Sigmoid colon (tissue), 7 donors: ENCODE results near the gene NFIB. TPM values are rescaled to one million over a fixed set of nuclear protein-coding genes. Genes with fewer than 3 reads are reported as not detected.

ENCODE experiments used
- DNase-seq: peaks from one replicate; pipeline ENCODE4 v3.0.0-alpha.2; 2019
- H3K27ac ChIP-seq, 4 donors: fragments of 200-600 bp; sonication (generic); one replicate each; pipeline ENCODE4 v1.5.1; 2016 to 2019; ENCODE audit warnings: mild to moderate bottlenecking in 1 of 4
- H3K27me3 ChIP-seq, 3 donors: fragments of 200-600 bp; sonication (generic); one replicate each; pipeline ENCODE4 v1.5.1; 2019; ENCODE audit warnings: mild to moderate bottlenecking in 1 of 3
- H3K36me3 ChIP-seq, 4 donors: fragments of 200-600 bp; sonication (generic); one replicate each; pipeline ENCODE4 v1.5.1; 2016 to 2019
- H3K4me1 ChIP-seq, 4 donors: fragments of 200-600 bp; sonication (generic); one replicate each; pipeline ENCODE4 v1.5.1; 2017 to 2019
- H3K4me3 ChIP-seq, 4 donors: fragments of 200-600 bp; sonication (generic); one replicate each; pipeline ENCODE4 v1.5.1; 2017 to 2019; ENCODE audit warnings: mild to moderate bottlenecking in 2 of 4, moderate library complexity in 1 of 4
- H3K9me3 ChIP-seq, 4 donors: fragments of 200-600 bp in 3 of 4; sonication (generic) in 3 of 4; one replicate each; pipeline versions ENCODE4 v1.5.1 to v1.6.1; 2013 to 2019
- CTCF ChIP-seq, 4 experiments: fragments of 450-650 bp in 3 of 4; fragments of 200-600 bp in 1 of 4; IDR thresholded peaks; one replicate each; pipeline ENCODE4 v1.5.1; 2016 to 2019; ENCODE audit warnings: antibody characterized with exemption in 4 of 4, mild to moderate bottlenecking in 3 of 4, moderate library complexity in 2 of 4
- EP300 ChIP-seq, 4 donors: sonication (generic); formaldehyde crosslinking; IDR thresholded peaks; one replicate each; pipeline ENCODE4 v1.6.1; 2017; ENCODE audit warnings: antibody characterized with exemption in 4 of 4
- POLR2A ChIP-seq, 2 donors: fragments of 450-650 bp; IDR thresholded peaks; one replicate each; pipeline ENCODE4 v1.6.1; 2016; ENCODE audit warnings: antibody characterized with exemption in 2 of 2, mild to moderate bottlenecking in 2 of 2, moderate library complexity in 2 of 2
- POLR2AphosphoS5 ChIP-seq, 4 donors: sonication (generic); formaldehyde crosslinking; IDR thresholded peaks; one replicate each; pipeline ENCODE4 v1.6.1; 2017; ENCODE audit warnings: antibody characterized with exemption in 4 of 4
- WGBS, 2 donors: extraction: QIAGEN DNeasy Blood & Tissue Kit; methylation state at CpG; one replicate each; pipeline ENCODE4 v1.1.7; 2013; 5-methylcytosine and 5-hydroxymethylcytosine counted together
- intact Hi-C: fragments of 100-400 bp; cut with DNase I; formaldehyde crosslinking; loops from one replicate; pipeline ENCODE4 v1.15.1; 2023
- polyA plus RNA-seq, 3 donors: library from polyadenylated mRNA; stranded (reverse); fragments of 200-250 nt; gene quantifications; one replicate each; pipeline ENCODE4 v1.2.3, GENCODE V29; 2013
- total RNA-seq, 4 donors: library from RNA; depleted of rRNA; stranded (reverse); fragments of >200 nt; gene quantifications; one replicate each; pipeline ENCODE4 v1.1.0, GENCODE V29; 2016
- donor health status: healthy with polysubstance abuse.
- donor health status: Bipolar disorder and iron deficiency.
- donor health status: healthy.

NFIB gene
- total and polyA plus RNA-seq, 7 donors, result 3.7 to 129 (median 45.3) TPM

GRCh38 chr9:14170973-14171596, 142.9 kb downstream of the NFIB start:
- Histone ChIP-seq H3K27me3 (no peaks in the 10 kb centered on the region), H3K9me3 (no peaks in the 10 kb centered on the region), H3K27ac (no peak overlapping the region), H3K4me1 (peaks cover 0 to 18% (median 12%) of the 10 kb centered on the region in 4 donors), H3K4me3 (no peak overlapping the region), H3K36me3 (no peaks in the 10 kb centered on the region)
- WGBS, 2 donors, result 85 to 89% methylated on average over 5 of the region's 5 CpGs
- DNase-seq, result no peak
- TF ChIP-seq POLR2AphosphoS5 (IDR thresholded peaks at IDR 0.05), result no peak
- TF ChIP-seq EP300 (IDR thresholded peaks at IDR 0.05), result no peak
- no peak for TF ChIP-seq CTCF (IDR thresholded peaks at IDR 0.05)
- no peak for TF ChIP-seq POLR2A (IDR thresholded peaks at IDR 0.05)
- intact Hi-C loops, result no loop called here

DNA sequence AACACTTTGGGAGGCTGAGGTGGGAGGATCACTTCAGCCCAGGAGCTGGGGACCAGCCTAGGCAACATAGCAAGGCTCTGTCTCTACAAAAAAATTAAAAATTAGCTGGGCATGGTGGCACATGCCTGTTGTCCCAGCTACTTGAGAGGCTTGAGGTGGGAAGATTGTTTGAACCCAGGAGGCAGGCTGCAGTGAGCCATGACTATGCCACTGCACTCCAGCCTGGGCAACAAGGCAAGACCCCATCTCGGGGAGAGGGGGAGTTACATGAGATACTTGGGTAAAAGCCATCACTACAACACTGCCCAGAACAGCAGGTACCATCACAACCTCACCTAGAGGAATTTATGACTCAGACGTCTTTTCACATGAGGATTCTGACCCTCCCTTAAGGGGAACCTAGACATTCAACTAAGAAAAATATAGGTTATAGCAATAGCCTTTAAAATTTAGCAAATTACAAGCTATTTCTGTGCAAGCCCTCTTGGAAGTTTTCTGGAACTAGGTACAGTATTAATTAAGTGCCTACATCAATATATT, 143.5 kb downstream of the NFIB start:
- no peak overlapping the region for H3K4me3 ChIP-seq
- intact Hi-C loops, result no loop called here
- no peaks in the 10 kb centered on the region for H3K27me3 ChIP-seq
- no peak overlapping the region for H3K27ac ChIP-seq
- no peaks in the 10 kb centered on the region for H3K36me3 ChIP-seq
- H3K9me3 ChIP-seq, result no peaks in the 10 kb centered on the region
- peaks cover 0 to 24% (median 19%) of the 10 kb centered on the region in 4 donors for H3K4me1 ChIP-seq
- no peak for TF ChIP-seq CTCF (IDR thresholded peaks at IDR 0.05)
- WGBS, 2 donors, result 79 to 85% methylated on average over 2 of the region's 2 CpGs
- DNase-seq, result no peak

DNA sequence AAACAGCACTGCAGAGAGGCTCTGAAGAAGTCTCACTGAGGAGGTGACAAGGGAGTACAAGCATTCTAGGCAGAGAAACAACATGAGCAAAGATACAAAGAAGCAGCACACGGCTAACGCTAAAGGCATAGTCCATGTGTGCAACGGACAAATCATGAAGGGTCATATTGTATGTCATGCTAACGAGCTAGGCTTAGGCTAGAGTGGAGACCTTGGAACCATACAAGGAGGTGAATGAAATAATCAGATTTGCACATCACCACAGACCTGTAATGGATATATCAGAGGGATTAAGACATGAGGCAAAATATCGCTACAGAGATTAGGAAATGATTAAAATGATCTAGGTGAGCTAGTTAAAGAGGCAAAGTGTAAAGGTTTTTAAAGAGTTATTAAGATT, 145.6 kb downstream of the NFIB start:
- DNase-seq, result no peak
- H3K36me3 ChIP-seq, result no peaks in the 10 kb centered on the region
- TF ChIP-seq CTCF (IDR thresholded peaks at IDR 0.05) (no peak), POLR2AphosphoS5 (IDR thresholded peaks at IDR 0.05) (no peak), POLR2A (IDR thresholded peaks at IDR 0.05) (no peak), EP300 (IDR thresholded peaks at IDR 0.05) (no peak)
- no peak overlapping the region for H3K4me3 ChIP-seq
- WGBS, 2 donors, result 93 to 95% methylated on average over 5 of the region's 5 CpGs
- intact Hi-C loops, result no loop called here
- H3K27me3 ChIP-seq, result no peaks in the 10 kb centered on the region
- no peak overlapping the region for H3K27ac ChIP-seq
- H3K4me1 ChIP-seq, result peaks cover 0 to 41% (median 29%) of the 10 kb centered on the region in 4 donors
- no peaks in the 10 kb centered on the region for H3K9me3 ChIP-seq

- no peaks in the 10 kb centered on the region for H3K36me3 ChIP-seq
- no peaks in the 10 kb centered on the region for H3K27me3 ChIP-seq
- H3K4me3 ChIP-seq, result no peak overlapping the region
- TF ChIP-seq EP300 (IDR thresholded peaks at IDR 0.05), result no peak
- 94% methylated on average over 4 of the region's 4 CpGs for WGBS, 2 donors
- peaks cover 0 to 47% (median 26%) of the 10 kb centered on the region in 4 donors for H3K4me1 ChIP-seq
- intact Hi-C loops, result no loop called here
- DNase-seq, result no peak
- H3K9me3 ChIP-seq, result no peaks in the 10 kb centered on the region
- H3K27ac ChIP-seq, result peak overlapping the region in 2 of 4 donors; percentile 8 to 38
Measured at GRCh38 chr9:14165376-14166035, 148.4 kb downstream of the NFIB start.

- no peak for DNase-seq
- Histone ChIP-seq H3K36me3 (no peaks in the 10 kb centered on the region), H3K27me3 (no peaks in the 10 kb centered on the region), H3K4me3 (no peak overlapping the region), H3K9me3 (no peaks in the 10 kb centered on the region), H3K27ac (peak overlapping the region in 2 of 4 donors; percentile 8 to 38), H3K4me1 (peaks cover 0 to 47% (median 26%) of the 10 kb centered on the region in 4 donors)
- WGBS, 2 donors, result 85 to 92% methylated on average over 1 of the region's 1 CpG
- intact Hi-C loops, result no loop called here
- TF ChIP-seq CTCF (IDR thresholded peaks at IDR 0.05) (no peak), POLR2A (IDR thresholded peaks at IDR 0.05) (no peak), EP300 (IDR thresholded peaks at IDR 0.05) (no peak), POLR2AphosphoS5 (IDR thresholded peaks at IDR 0.05) (no peak)
Measured at GRCh38 chr9:14164908-14165307, 149.0 kb downstream of the NFIB start.
